ENCODE results near the gene ZDHHC17. TPM values are rescaled to one million over a fixed set of nuclear protein-coding genes. Genes with fewer than 3 reads are reported as not detected.

ZDHHC17 gene
- total RNA-seq, 1 experiment from 2014 or later: 25.3 TPM

GRCh38 chr12:76878899-76879709 lies 115.2 kb downstream of the ZDHHC17 start, which contains the start of gene CSRP2 (continued):
- peak; percentile 92 for TF ChIP-seq POLR2AphosphoS5 (IDR thresholded peaks at IDR 0.05; ENCODE audit: low read depth, low read length)
- peak; percentile 31 for TF ChIP-seq TCF7L2 (IDR thresholded peaks at IDR 0.05; ENCODE audit: borderline replicate concordance, extremely low read depth, insufficient read depth, insufficient read length)
- TF ChIP-seq SP1 (IDR thresholded peaks at IDR 0.05; ENCODE audit: low read depth): no peak; the same call in none of the 2 replicates
- TF ChIP-seq EZH2phosphoT487 (IDR thresholded peaks at IDR 0.05; ENCODE audit: borderline replicate concordance): no peak

GRCh38 chr12:76879710-76880518 lies 116.0 kb downstream of the ZDHHC17 start:
- H3K9ac ChIP-seq (ENCODE audit: low read length): peak overlapping the region; percentile 76
- no peaks in the 10 kb centered on the region for H3K9me3 ChIP-seq (ENCODE audit: control insufficient read depth in 1 of 2, insufficient read depth in 1 of 2, low read depth in 1 of 2, low read length in 2 of 2)
- H3K79me2 ChIP-seq (ENCODE audit: insufficient read depth, low read length): no peaks in the 10 kb centered on the region
- peak overlapping the region; percentile 70 to 77 for H3K4me3 ChIP-seq (replicated peaks in 1 of 2; ENCODE audit: low read depth in 1 of 2, low read length in 2 of 2)
- ATAC-seq: no peak
- intact Hi-C loops (cut with micrococcal nuclease): loop anchor here (2.0 kb wide), 1 partner anchor 115 kb away; the partner anchor contains the start of gene ZDHHC17
- H3K9me2 ChIP-seq (ENCODE audit: insufficient read depth): no peaks in the 10 kb centered on the region
- H3K36me3 ChIP-seq (ENCODE audit: control insufficient read depth in 1 of 2, insufficient read depth in 2 of 2, low read length in 2 of 2): no peaks in the 10 kb centered on the region
- no peaks in the 10 kb centered on the region for H3K27me3 ChIP-seq (ENCODE audit: insufficient read depth, low read length)
- no TSS peak for BruUV-seq (replicated peaks)
- H4K20me1 ChIP-seq (ENCODE audit: insufficient read depth): no peaks in the 10 kb centered on the region
- peak overlapping the region; percentile 92 for H3K4me2 ChIP-seq (ENCODE audit: low read length)
- peaks cover 4 to 27% of the 10 kb centered on the region in 2 experiments; a peak in 3 of 4 replicates for H3K4me1 ChIP-seq (ENCODE audit: control insufficient read depth in 1 of 2, insufficient read depth in 2 of 2, low read length in 2 of 2)
- H2AFZ ChIP-seq (ENCODE audit: low read depth, low read length, poor library complexity, severe bottlenecking): peak overlapping the region; percentile 89
- DNase-seq (ENCODE audit: low read depth, low spot score): no peak
- ChIA-PET CTCF (interaction anchor here (1.0 kb wide), 1 partner anchor 131 kb away, joined by 6 read pairs; no protein-coding TSS in a partner anchor), RAD21 (ENCODE audit: low non-redundant PET in 1 of 2, low total read pairs in 2 of 2, uncharacterized antibody in 2 of 2, unreplicated experiment in 2 of 2) (no interaction called here), POLR2A (interaction anchor here (1.4 to 1.7 kb wide), 2 partner anchors 9 to 20 kb away, joined by 3 to 4 read pairs; no protein-coding TSS in a partner anchor)
- H3K27ac ChIP-seq (ENCODE audit: low read depth, low read length): peak overlapping the region; percentile 63; the same call in 1 of the 2 replicates
- TF ChIP-seq FOSL1 (IDR thresholded peaks at IDR 0.05; ENCODE audit: low read depth) (no peak), CTCF (IDR thresholded peaks at IDR 0.05 in 2 of 3, conservative IDR thresholded peaks at IDR 0.05 in 1 of 3; ENCODE audit: borderline replicate concordance in 1 of 3, insufficient read depth in 1 of 3, low read depth in 2 of 3, low read length in 2 of 3) (no peak), ATF3 (IDR thresholded peaks at IDR 0.05) (no peak), YY1 (IDR thresholded peaks at IDR 0.05; ENCODE audit: extremely low read depth, insufficient replicate concordance, low read depth, low read length) (no peak), ZBTB33 (IDR thresholded peaks at IDR 0.05; ENCODE audit: extremely low read depth, insufficient replicate concordance, low read length) (no peak), EGR1 (IDR thresholded peaks at IDR 0.05; ENCODE audit: low read depth) (no peak), SRF (IDR thresholded peaks at IDR 0.05; ENCODE audit: low read depth) (no peak), MAX (IDR thresholded peaks at IDR 0.05) (no peak), TCF7L2 (IDR thresholded peaks at IDR 0.05; ENCODE audit: borderline replicate concordance, extremely low read depth, insufficient read depth, insufficient read length) (no peak)

All from HCT116 (cell line).